ENCODE results near the gene CREG1. TPM values are rescaled to one million over a fixed set of nuclear protein-coding genes. Genes with fewer than 3 reads are reported as not detected.

The CREG1 gene
- total and polyA plus RNA-seq, 3 experiments from 2014 or later = 14.6 to 19.5 (median 15.3) TPM

- peak overlapping the region; percentile 94 to 100 (median 100) for H3K4me3 Mint-ChIP-seq
- Histone ChIP-seq H3K4me3 (ENCODE audit: low read length) (peak overlapping the region; percentile 97), H3K36me3 (ENCODE audit: insufficient read depth, low read length) (peaks cover 8% of the 10 kb centered on the region), H3K27me3 (ENCODE audit: insufficient read depth, low read length, poor library complexity, severe bottlenecking) (no peaks in the 10 kb centered on the region), H3K27ac (ENCODE audit: low read depth, low read length) (peak overlapping the region; percentile 97), H3K4me1 (ENCODE audit: insufficient read depth, low read length) (peaks cover 63% of the 10 kb centered on the region), H3K9me3 (ENCODE audit: low read length) (no peaks in the 10 kb centered on the region)
- peaks cover 54 to 76% (median 72%) of the 10 kb centered on the region in 3 donors for H3K4me1 Mint-ChIP-seq
- POLR2A ChIA-PET = interaction anchor here (0.9 to 3.1 kb wide), 10 partner anchors 7 to 296 kb away, joined by 3 to 17 read pairs (median 6); partner anchors contain the start of gene POU2F1
- H3K36me3 Mint-ChIP-seq = peaks cover 0 to 63% (median 9%) of the 10 kb centered on the region in 3 donors
- H3K27ac Mint-ChIP-seq = peak overlapping the region; percentile 97 to 100 (median 99)
- H3K9me3 Mint-ChIP-seq = no peaks in the 10 kb centered on the region
- no peak for DNase-seq
- CTCF ChIA-PET = interaction anchor here (0.7 to 5.4 kb wide), 15 partner anchors 11 to 114 kb away, joined by 3 to 44 read pairs (median 8); partner anchors contain the start of gene CREG1
- H3K27me3 Mint-ChIP-seq = no peaks in the 10 kb centered on the region
Measured at GRCh38 chr1:167515893-167516321, 37.7 kb downstream of the CREG1 start.

DNA sequence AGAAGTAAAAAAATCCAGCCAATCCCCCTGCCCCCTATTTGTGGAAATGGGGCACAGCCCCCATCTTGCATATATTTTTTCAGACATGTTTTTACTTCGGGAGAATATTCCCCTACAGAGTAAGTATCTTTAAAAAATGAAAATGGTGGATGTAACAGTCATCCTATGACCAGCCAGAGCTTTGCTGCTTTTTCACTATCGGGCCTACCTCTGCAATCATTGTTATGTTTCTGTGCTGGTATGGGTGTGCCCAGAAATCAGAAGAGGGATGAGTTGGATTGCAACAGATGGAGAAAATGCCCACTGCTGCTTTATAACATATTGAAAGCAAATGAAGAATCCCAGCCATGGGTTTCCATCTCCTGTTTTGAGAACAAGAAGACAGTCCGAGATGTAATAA lies 38.1 kb downstream of the CREG1 start:
- peaks cover 55 to 76% (median 73%) of the 10 kb centered on the region in 3 donors for H3K4me1 Mint-ChIP-seq
- H3K27ac ChIP-seq (ENCODE audit: low read depth, low read length) = no peak overlapping the region
- no peaks in the 10 kb centered on the region for H3K9me3 Mint-ChIP-seq
- H3K9me3 ChIP-seq (ENCODE audit: low read length) = no peaks in the 10 kb centered on the region
- peak overlapping the region; percentile 97 to 100 (median 99) for H3K27ac Mint-ChIP-seq
- peaks cover 65% of the 10 kb centered on the region for H3K4me1 ChIP-seq (ENCODE audit: insufficient read depth, low read length)
- peaks cover 8% of the 10 kb centered on the region for H3K36me3 ChIP-seq (ENCODE audit: insufficient read depth, low read length)
- CTCF ChIA-PET = interaction anchor here (0.7 to 5.4 kb wide), 11 partner anchors 9 to 296 kb away, joined by 3 to 44 read pairs (median 7); no protein-coding TSS in a partner anchor
- peak overlapping the region; percentile 97 for H3K4me3 ChIP-seq (ENCODE audit: low read length)
- H3K36me3 Mint-ChIP-seq = peaks cover 0 to 68% (median 11%) of the 10 kb centered on the region in 3 donors
- H3K27me3 Mint-ChIP-seq = no peaks in the 10 kb centered on the region
- no peaks in the 10 kb centered on the region for H3K27me3 ChIP-seq (ENCODE audit: insufficient read depth, low read length, poor library complexity, severe bottlenecking)
- H3K4me3 Mint-ChIP-seq = peak overlapping the region; percentile 94 to 100 (median 100)
- no peak for DNase-seq
- POLR2A ChIA-PET = interaction anchor here (0.7 to 2.2 kb wide), 8 partner anchors 13 to 71 kb away, joined by 3 to 15 read pairs (median 4); no protein-coding TSS in a partner anchor

GRCh38 chr1:167514288-167514687 lies 39.3 kb downstream of the CREG1 start:
- H3K9me3 ChIP-seq (ENCODE audit: low read length) = no peaks in the 10 kb centered on the region
- ChIA-PET CTCF (interaction anchor here (0.8 to 5.4 kb wide), 8 partner anchors 10 to 294 kb away, joined by 3 to 42 read pairs (median 4); no protein-coding TSS in a partner anchor), POLR2A (interaction anchor here (1.1 to 2.2 kb wide), 5 partner anchors 12 to 85 kb away, joined by 3 to 15 read pairs (median 6); no protein-coding TSS in a partner anchor)
- Mint-ChIP-seq H3K27ac (peak overlapping the region; percentile 73 to 100 (median 99)), H3K4me1 (peaks cover 67 to 85% (median 79%) of the 10 kb centered on the region in 3 donors), H3K9me3 (no peaks in the 10 kb centered on the region), H3K27me3 (no peaks in the 10 kb centered on the region), H3K36me3 (peaks cover 0 to 79% (median 16%) of the 10 kb centered on the region in 3 donors), H3K4me3 (peak overlapping the region; percentile 94 to 100 (median 100))
- DNase-seq = no peak
- no peaks in the 10 kb centered on the region for H3K27me3 ChIP-seq (ENCODE audit: insufficient read depth, low read length, poor library complexity, severe bottlenecking)
- peak overlapping the region; percentile 97 for H3K4me3 ChIP-seq (ENCODE audit: low read length)
- H3K27ac ChIP-seq (ENCODE audit: low read depth, low read length) = no peak overlapping the region
- peaks cover 74% of the 10 kb centered on the region for H3K4me1 ChIP-seq (ENCODE audit: insufficient read depth, low read length)
- H3K36me3 ChIP-seq (ENCODE audit: insufficient read depth, low read length) = peaks cover 8% of the 10 kb centered on the region

DNA sequence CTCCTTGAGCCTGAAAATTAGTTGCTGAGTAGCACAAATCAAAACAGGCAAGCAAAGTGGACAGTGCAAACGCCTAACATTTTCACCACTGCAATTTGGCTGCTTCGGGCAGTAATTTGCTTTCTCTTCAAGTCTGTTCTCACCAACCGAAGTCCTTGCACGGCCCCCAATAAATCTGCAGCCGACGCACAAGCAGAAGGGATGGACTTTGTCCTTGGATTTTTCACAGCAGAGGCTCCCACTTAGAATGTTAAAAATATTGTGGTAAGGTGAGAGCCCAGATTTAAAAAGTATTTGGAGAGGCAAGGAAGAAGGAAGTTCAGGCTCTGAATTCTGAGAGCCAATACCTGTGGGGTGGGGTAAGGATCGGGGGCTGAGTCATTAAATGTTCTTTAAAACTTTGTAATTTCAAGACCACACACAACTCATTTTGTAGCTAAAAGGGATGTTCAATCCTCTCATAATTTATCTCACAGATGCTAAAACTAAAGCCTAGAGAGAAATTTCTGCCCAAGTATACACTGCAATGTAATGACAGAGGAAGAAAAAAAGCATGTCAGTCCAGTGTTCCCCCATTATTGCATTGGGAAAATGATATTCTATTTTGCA lies 41.4 kb downstream of the CREG1 start:
- Histone ChIP-seq H3K4me3 (ENCODE audit: low read length) (peak overlapping the region; percentile 33), H3K27ac (ENCODE audit: low read depth, low read length) (no peak overlapping the region), H3K27me3 (ENCODE audit: insufficient read depth, low read length, poor library complexity, severe bottlenecking) (no peaks in the 10 kb centered on the region), H3K4me1 (ENCODE audit: insufficient read depth, low read length) (peaks cover 87% of the 10 kb centered on the region), H3K36me3 (ENCODE audit: insufficient read depth, low read length) (peaks cover 22% of the 10 kb centered on the region), H3K9me3 (ENCODE audit: low read length) (no peaks in the 10 kb centered on the region)
- Mint-ChIP-seq H3K36me3 (peaks cover 6 to 84% (median 25%) of the 10 kb centered on the region in 3 donors), H3K4me1 (peaks cover 78 to 96% (median 94%) of the 10 kb centered on the region in 3 donors), H3K27me3 (no peaks in the 10 kb centered on the region), H3K27ac (peak overlapping the region; percentile 75 to 96 (median 85)), H3K9me3 (no peaks in the 10 kb centered on the region), H3K4me3 (peak overlapping the region; percentile 75 to 86 (median 80))
- ChIA-PET POLR2A (interaction anchor here (0.6 kb wide), 1 partner anchor 8 kb away, joined by 3 read pairs; no protein-coding TSS in a partner anchor), CTCF (interaction anchor here (1.2 kb wide), 1 partner anchor 21 kb away, joined by 4 read pairs; no protein-coding TSS in a partner anchor)
- no peak for DNase-seq

- Mint-ChIP-seq H3K9me3 (no peaks in the 10 kb centered on the region), H3K36me3 (peaks cover 6 to 84% (median 26%) of the 10 kb centered on the region in 3 donors), H3K4me1 (peaks cover 82 to 99% (median 96%) of the 10 kb centered on the region in 3 donors), H3K27me3 (no peaks in the 10 kb centered on the region), H3K27ac (peak overlapping the region; percentile 75 to 96 (median 85)), H3K4me3 (peak overlapping the region; percentile 65 to 86 (median 81))
- Histone ChIP-seq H3K9me3 (ENCODE audit: low read length) (no peaks in the 10 kb centered on the region), H3K27ac (ENCODE audit: low read depth, low read length) (no peak overlapping the region), H3K27me3 (ENCODE audit: insufficient read depth, low read length, poor library complexity, severe bottlenecking) (no peaks in the 10 kb centered on the region), H3K36me3 (ENCODE audit: insufficient read depth, low read length) (peaks cover 22% of the 10 kb centered on the region), H3K4me1 (ENCODE audit: insufficient read depth, low read length) (peaks cover 94% of the 10 kb centered on the region), H3K4me3 (ENCODE audit: low read length) (peak overlapping the region; percentile 33)
- ChIA-PET CTCF (no interaction called here), POLR2A (interaction anchor here (0.6 kb wide), 1 partner anchor 7 kb away, joined by 3 read pairs; no protein-coding TSS in a partner anchor)
- no peak for DNase-seq
Measured at GRCh38 chr1:167511374-167511986, 42.1 kb downstream of the CREG1 start.

DNA sequence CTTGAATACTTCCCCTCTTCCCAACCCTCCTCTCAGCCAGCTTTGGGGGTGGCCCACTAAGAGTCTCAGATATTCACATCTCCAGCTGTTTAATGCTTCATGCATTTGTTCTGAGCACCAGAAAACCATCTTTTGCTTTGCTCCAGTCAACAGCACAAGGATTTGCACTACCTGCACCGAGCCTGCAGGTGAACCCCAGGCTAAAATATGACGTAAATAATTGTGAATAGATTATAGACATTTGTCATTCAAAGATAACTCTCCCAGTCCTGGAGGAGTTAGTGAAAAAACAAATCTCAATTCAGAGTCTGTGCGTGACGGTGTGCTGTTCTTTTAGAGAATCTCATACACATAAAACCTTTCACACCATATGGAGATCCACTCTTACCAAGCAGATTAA lies 42.7 kb downstream of the CREG1 start:
- DNase-seq = no peak
- peaks cover 94% of the 10 kb centered on the region for H3K4me1 ChIP-seq (ENCODE audit: insufficient read depth, low read length)
- no peaks in the 10 kb centered on the region for H3K9me3 Mint-ChIP-seq
- H3K27me3 ChIP-seq (ENCODE audit: insufficient read depth, low read length, poor library complexity, severe bottlenecking) = no peaks in the 10 kb centered on the region
- peaks cover 83 to 99% (median 96%) of the 10 kb centered on the region in 3 donors for H3K4me1 Mint-ChIP-seq
- H3K4me3 Mint-ChIP-seq = peak overlapping the region; percentile 25 to 82 (median 65)
- POLR2A ChIA-PET = no interaction called here
- H3K27ac Mint-ChIP-seq = peak overlapping the region; percentile 21 to 87 (median 73)
- H3K4me3 ChIP-seq (ENCODE audit: low read length) = peak overlapping the region; percentile 18
- H3K36me3 Mint-ChIP-seq = peaks cover 6 to 83% (median 26%) of the 10 kb centered on the region in 3 donors
- CTCF ChIA-PET = no interaction called here
- no peaks in the 10 kb centered on the region for H3K27me3 Mint-ChIP-seq
- no peaks in the 10 kb centered on the region for H3K9me3 ChIP-seq (ENCODE audit: low read length)
- no peak overlapping the region for H3K27ac ChIP-seq (ENCODE audit: low read depth, low read length)
- H3K36me3 ChIP-seq (ENCODE audit: insufficient read depth, low read length) = peaks cover 19% of the 10 kb centered on the region

DNA sequence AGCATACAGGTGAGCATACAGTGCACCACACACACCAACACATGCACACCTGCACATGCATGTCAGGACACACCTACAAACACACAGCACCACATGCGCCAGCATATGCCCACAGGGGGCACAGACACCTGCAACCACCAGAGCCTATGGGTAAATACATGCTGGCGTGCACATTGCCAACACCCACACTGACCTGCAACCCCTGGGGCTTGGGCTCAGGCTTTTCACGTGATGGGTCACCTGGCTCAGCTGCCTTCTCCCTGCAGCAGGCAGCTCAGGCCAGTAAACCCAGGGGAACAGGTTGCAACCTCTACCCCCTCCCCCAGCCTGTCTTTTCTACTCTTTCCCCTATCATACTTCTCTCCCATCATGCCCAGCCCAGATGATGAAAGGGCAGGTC lies 43.3 kb downstream of the CREG1 start:
- Histone ChIP-seq H3K27me3 (ENCODE audit: insufficient read depth, low read length, poor library complexity, severe bottlenecking) (no peaks in the 10 kb centered on the region), H3K4me1 (ENCODE audit: insufficient read depth, low read length) (peaks cover 94% of the 10 kb centered on the region), H3K27ac (ENCODE audit: low read depth, low read length) (no peak overlapping the region), H3K4me3 (ENCODE audit: low read length) (peak overlapping the region; percentile 18), H3K9me3 (ENCODE audit: low read length) (no peaks in the 10 kb centered on the region), H3K36me3 (ENCODE audit: insufficient read depth, low read length) (peaks cover 19% of the 10 kb centered on the region)
- Mint-ChIP-seq H3K4me1 (peaks cover 83 to 99% (median 96%) of the 10 kb centered on the region in 3 donors), H3K9me3 (no peaks in the 10 kb centered on the region), H3K4me3 (peak overlapping the region; percentile 25 to 82 (median 65)), H3K27ac (peak overlapping the region; percentile 25 to 87 (median 73)), H3K36me3 (peaks cover 6 to 82% (median 26%) of the 10 kb centered on the region in 3 donors), H3K27me3 (no peaks in the 10 kb centered on the region)
- CTCF ChIA-PET = no interaction called here
- POLR2A ChIA-PET = no interaction called here
- no peak for DNase-seq
